PC-3 (cell line): ENCODE data around the gene APOBEC3C. TPM values are rescaled to one million over a fixed set of nuclear protein-coding genes. Genes with fewer than 3 reads are reported as not detected.
A peak's percentile ranks its signal among the peaks of the same experiment; 100 is the strongest.

Experiments
- ATAC-seq: fragments of 200-7000 bp; cut with Tn5 transposase; 2 replicates; pipeline ENCODE4 v1.9.1; 2020; ENCODE audit warnings: mild to moderate bottlenecking, moderate library complexity
- BruUV-seq: library from RNA; stranded (reverse); fragments of 400-500 nt; replicated peaks from 2 replicates; lab custom pipeline; 2021; lab: Mats Ljungman, UMichigan
- CTCF ChIA-PET: fragments of 300-600 bp; sonication (Branson Sonifier 250); formaldehyde crosslinking; loops from one replicate; lab custom pipeline; 2022; ENCODE audit warnings: antibody characterized with exemption; lab: Charles Lee
- POLR2A ChIA-PET: fragments of 300-600 bp; sonication (Branson Sonifier 250); formaldehyde crosslinking; loops from one replicate; lab custom pipeline; 2022; ENCODE audit warnings: antibody characterized with exemption; ENCODE audit not compliant: unreplicated experiment; lab: Charles Lee
- DNase-seq: peaks from one replicate; pipeline ENCODE4 v3.0.0-alpha.2; 2015
- H2AFZ ChIP-seq: fragments of 300-600 bp; sonication (generic); 2 replicates; pipeline ENCODE4 v1.6.0; 2016; ENCODE audit warnings: antibody characterized with exemption, low read length
- H3F3A ChIP-seq: fragments of 300-600 bp; sonication (generic); one replicate; pipeline ENCODE4 v1.6.0; 2017; ENCODE audit warnings: antibody characterized with exemption, low read length, control low read depth, mild to moderate bottlenecking; ENCODE audit not compliant: unreplicated experiment
- H3K27ac ChIP-seq: fragments of 300-600 bp; sonication (generic); 2 replicates; pipeline ENCODE4 v1.5.1; 2016; ENCODE audit warnings: mild to moderate bottlenecking, low read length
- H3K27me3 ChIP-seq: fragments of 300-600 bp; sonication (generic); 2 replicates; pipeline ENCODE4 v1.6.1; 2016; ENCODE audit warnings: low read length, mixed read lengths
- H3K36me3 ChIP-seq: fragments of 300-600 bp; sonication (generic); 2 replicates; pipeline ENCODE4 v1.6.1; 2016; ENCODE audit warnings: low read depth, mixed run types, low read length, mixed read lengths
- H3K4me1 ChIP-seq: fragments of 300-600 bp; sonication (generic); 2 replicates; pipeline ENCODE4 v1.5.1; 2016; ENCODE audit warnings: low read length; ENCODE audit not compliant: insufficient read depth
- H3K4me2 ChIP-seq: fragments of 300-600 bp; sonication (generic); 2 replicates; pipeline ENCODE4 v1.6.0; 2016; ENCODE audit warnings: low read length
- H3K4me3 ChIP-seq: fragments of 300-600 bp; sonication (generic); 2 replicates; pipeline ENCODE4 v1.5.1; 2016; ENCODE audit warnings: mild to moderate bottlenecking, low read length, mixed read lengths
- H3K79me2 ChIP-seq: fragments of 300-600 bp; sonication (generic); 2 replicates; pipeline ENCODE4 v1.6.1; 2017; ENCODE audit warnings: low read length, mixed read lengths
- H3K9ac ChIP-seq: fragments of 300-600 bp; sonication (generic); 2 replicates; pipeline ENCODE4 v1.6.0; 2016; ENCODE audit warnings: mild to moderate bottlenecking, low read length
- H3K9me2 ChIP-seq: fragments of 300-600 bp; sonication (generic); replicated peaks from 2 replicates; pipeline ENCODE4 v1.6.1; 2016; ENCODE audit warnings: mixed run types, low read length, mixed read lengths
- H3K9me3 ChIP-seq: fragments of 300-600 bp; sonication (generic); 2 replicates; pipeline ENCODE4 v1.6.1; 2016; ENCODE audit warnings: low read length, mixed read lengths
- H4K20me1 ChIP-seq: fragments of 300-600 bp; sonication (generic); 2 replicates; pipeline ENCODE4 v1.6.1; 2016; ENCODE audit warnings: low read length, mixed read lengths
- CTCF ChIP-seq: fragments of 300-600 bp; sonication (generic); conservative IDR thresholded peaks from 2 replicates; pipeline ENCODE4 v1.5.1; 2017; ENCODE audit warnings: antibody characterized with exemption, low read depth, mild to moderate bottlenecking, low read length
- EZH2 ChIP-seq: fragments of 300-600 bp; sonication (generic); IDR thresholded peaks from one replicate; pipeline ENCODE4 v1.6.1; 2017; ENCODE audit warnings: antibody characterized with exemption, mild to moderate bottlenecking, low read length; ENCODE audit not compliant: unreplicated experiment
- EZH2phosphoT487 ChIP-seq: fragments of 300-600 bp; sonication (generic); IDR thresholded peaks from 2 replicates; pipeline ENCODE4 v1.6.1; 2018; ENCODE audit warnings: mild to moderate bottlenecking, antibody characterized with exemption, low read length, borderline replicate concordance
- intact Hi-C: fragments of 100-400 bp; cut with micrococcal nuclease; formaldehyde crosslinking; loops from 2 replicates; pipeline ENCODE4 v1.9.0; 2023
- total RNA-seq: library from RNA; depleted of rRNA; stranded (reverse); fragments of >200 nt; gene quantifications from 2 replicates; pipeline ENCODE4 v1.2.3, GENCODE V29; 2014

The APOBEC3C gene
- total RNA-seq, 1 experiment from 2014 or later, result 35.5 TPM

- Histone ChIP-seq H3K27ac (no peak overlapping the region), H3K36me3 (no peaks in the 10 kb centered on the region), H3K79me2 (no peaks in the 10 kb centered on the region), H2AFZ (no peak overlapping the region), H3K9me3 (no peaks in the 10 kb centered on the region), H3K9ac (no peak overlapping the region), H3F3A (no peaks in the 10 kb centered on the region), H3K4me3 (no peak overlapping the region), H3K4me1 (no peaks in the 10 kb centered on the region), H4K20me1 (no peaks in the 10 kb centered on the region), H3K4me2 (no peak overlapping the region), H3K27me3 (no peaks in the 10 kb centered on the region), H3K9me2 (no peaks in the 10 kb centered on the region)
- POLR2A ChIA-PET, result no interaction called here
- TF ChIP-seq CTCF (no peak), EZH2 (no peak), EZH2phosphoT487 (no peak)
- no peak for ATAC-seq
- BruUV-seq, result no TSS peak
- intact Hi-C loops, result no loop called here
- CTCF ChIA-PET, result no interaction called here
- DNase-seq, result no peak
These were observed 41.5 kb upstream of the APOBEC3C start for GRCh38 chr22:38972558-38972957.

- BruUV-seq, result no TSS peak
- Histone ChIP-seq H3K4me3 (no peak overlapping the region), H3K9ac (no peak overlapping the region), H4K20me1 (no peaks in the 10 kb centered on the region), H3F3A (no peaks in the 10 kb centered on the region), H2AFZ (peak overlapping the region; percentile 70), H3K4me2 (peak overlapping the region; percentile 52), H3K27ac (no peak overlapping the region), H3K79me2 (no peaks in the 10 kb centered on the region), H3K27me3 (no peaks in the 10 kb centered on the region), H3K4me1 (no peaks in the 10 kb centered on the region), H3K9me3 (no peaks in the 10 kb centered on the region), H3K36me3 (no peaks in the 10 kb centered on the region), H3K9me2 (no peaks in the 10 kb centered on the region)
- POLR2A ChIA-PET, result no interaction called here
- TF ChIP-seq CTCF, result peak; percentile 80
- TF ChIP-seq EZH2, result no peak
- ATAC-seq, result peak; percentile 54
- CTCF ChIA-PET, result no interaction called here
- peak; percentile 55 for DNase-seq
- intact Hi-C loops, result no loop called here
These were observed 40.5 kb upstream of the APOBEC3C start for GRCh38 chr22:38973289-38974169.

DNA sequence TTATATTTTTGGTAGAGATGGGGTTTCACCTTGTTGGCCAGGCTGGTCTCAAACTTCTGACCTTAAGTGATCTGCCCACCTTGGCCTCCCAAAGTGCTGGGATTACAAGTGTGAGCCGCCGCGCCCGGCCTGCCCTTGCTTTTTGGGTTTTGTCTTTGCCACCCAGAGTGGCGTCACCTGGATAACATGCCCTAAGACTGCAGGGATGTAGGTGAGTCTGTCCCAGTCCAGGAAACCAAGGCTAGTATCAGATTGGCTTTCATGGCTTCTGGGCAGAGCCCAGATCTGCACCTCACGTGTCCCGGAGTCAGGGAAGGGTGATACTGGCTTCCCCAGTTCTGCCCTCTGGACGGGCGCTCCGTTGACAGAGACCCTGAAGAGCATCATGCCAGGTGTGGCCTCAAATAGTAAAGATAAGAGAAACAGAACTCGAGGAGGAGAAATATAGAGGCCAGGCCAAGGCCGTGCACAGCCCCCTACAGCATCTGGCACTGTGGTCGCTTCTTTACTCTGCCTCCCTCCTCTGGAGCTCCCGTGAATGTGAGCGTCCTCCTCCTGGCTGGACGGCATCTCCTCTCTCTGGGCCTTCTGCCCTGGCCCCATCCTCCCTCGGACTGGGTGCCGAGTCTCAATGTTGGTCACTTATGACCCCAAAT, 39.8 kb upstream of the APOBEC3C start:
- DNase-seq (no peak), ATAC-seq (no peak)
- no peaks in the 10 kb centered on the region for H3K27me3 ChIP-seq
- H3K4me3 ChIP-seq, result no peak overlapping the region
- H3K4me1 ChIP-seq, result no peaks in the 10 kb centered on the region
- no peak overlapping the region for H2AFZ ChIP-seq
- TF ChIP-seq EZH2 (no peak), EZH2phosphoT487 (no peak)
- ChIA-PET CTCF (no interaction called here), POLR2A (no interaction called here)
- no peak overlapping the region for H3K4me2 ChIP-seq
- H3K79me2 ChIP-seq, result no peaks in the 10 kb centered on the region
- H3K9me3 ChIP-seq, result no peaks in the 10 kb centered on the region
- no peak overlapping the region for H3K9ac ChIP-seq
- no TSS peak for BruUV-seq
- intact Hi-C loops, result no loop called here
- H3F3A ChIP-seq, result no peaks in the 10 kb centered on the region
- no peaks in the 10 kb centered on the region for H4K20me1 ChIP-seq
- H3K36me3 ChIP-seq, result no peaks in the 10 kb centered on the region
- no peak overlapping the region for H3K27ac ChIP-seq
- no peaks in the 10 kb centered on the region for H3K9me2 ChIP-seq
